Neural cell (in vitro differentiated cells): ENCODE measurements around the gene CSNK1E.

Source experiments
- EP300 ChIP-seq: fragments of 450-650 bp; conservative IDR thresholded peaks from 2 replicates; pipeline ENCODE4 v1.6.1; 2014; ENCODE audit warnings: antibody characterized with exemption, mild to moderate bottlenecking, moderate library complexity; ENCODE audit not compliant: poor library complexity, severe bottlenecking
- EZH2 ChIP-seq: fragments of 200-600, 300-800 bp; shearing (Covaris generic), sonication (generic); IDR thresholded peaks from 2 replicates; pipeline ENCODE4 v1.6.1; 2014; ENCODE audit warnings: antibody characterized with exemption, low read length, borderline replicate concordance, mild to moderate bottlenecking; ENCODE audit not compliant: insufficient read depth, poor library complexity, severe bottlenecking
- MXI1 ChIP-seq: fragments of 450-650 bp; conservative IDR thresholded peaks from 2 replicates; pipeline ENCODE4 v1.6.1; 2014; ENCODE audit warnings: antibody characterized with exemption, mild to moderate bottlenecking; ENCODE audit not compliant: poor library complexity, severe bottlenecking
- POLR2AphosphoS5 ChIP-seq: IDR thresholded peaks from 2 replicates; pipeline ENCODE4 v1.6.1; 2012
- RAD21 ChIP-seq: fragments of 450-650 bp; conservative IDR thresholded peaks from 2 replicates; pipeline ENCODE4 v1.6.1; 2014; ENCODE audit warnings: antibody characterized with exemption, mild to moderate bottlenecking, moderate library complexity
- REST ChIP-seq: IDR thresholded peaks from 2 replicates; pipeline ENCODE4 v1.6.1; 2012; ENCODE audit warnings: borderline replicate concordance
- SMC3 ChIP-seq: fragments of 450-650 bp; conservative IDR thresholded peaks from 2 replicates; pipeline ENCODE4 v1.6.1; 2014; ENCODE audit warnings: antibody characterized with exemption, mild to moderate bottlenecking, moderate library complexity; ENCODE audit not compliant: poor library complexity
- TAF1 ChIP-seq: IDR thresholded peaks from 2 replicates; pipeline ENCODE4 v1.6.1; 2012; ENCODE audit warnings: low read depth
- TF ChIP-seq, protein P1 (sequence below): fragments of 450-650 bp; IDR thresholded peaks from 2 replicates; pipeline ENCODE4 v1.5.1; 2014; ENCODE audit warnings: antibody characterized with exemption, mild to moderate bottlenecking, moderate library complexity; ENCODE audit not compliant: poor library complexity, severe bottlenecking

DNA sequence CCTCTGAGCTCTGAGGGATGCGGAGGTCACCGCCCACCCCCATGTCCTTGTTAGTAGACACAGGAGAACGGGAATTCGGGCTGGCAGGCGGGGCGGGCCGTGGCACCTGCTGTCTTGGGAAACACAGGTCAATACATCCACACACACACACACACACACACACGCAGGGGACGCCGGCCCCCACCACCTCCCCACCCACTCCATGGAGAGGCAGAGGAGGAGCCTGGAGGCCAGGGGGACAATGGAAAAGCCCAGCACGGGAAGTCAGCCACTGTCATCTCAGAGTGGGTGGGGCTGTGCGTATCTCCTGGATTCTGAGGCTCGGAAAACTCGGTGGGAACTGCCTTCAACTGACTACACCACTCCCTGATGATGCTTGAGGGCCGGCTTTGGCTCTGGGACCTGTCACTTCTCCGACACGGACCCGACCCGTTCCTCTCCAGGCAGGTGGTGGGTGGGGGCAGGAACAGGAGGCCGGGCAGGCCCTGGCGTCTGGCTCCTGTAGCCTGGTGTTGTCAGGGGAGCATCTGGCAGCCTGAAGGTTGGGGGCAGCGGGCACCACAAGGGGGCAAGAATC is 25.9 kb downstream of the CSNK1E start:
- TF ChIP-seq, protein P1, sequence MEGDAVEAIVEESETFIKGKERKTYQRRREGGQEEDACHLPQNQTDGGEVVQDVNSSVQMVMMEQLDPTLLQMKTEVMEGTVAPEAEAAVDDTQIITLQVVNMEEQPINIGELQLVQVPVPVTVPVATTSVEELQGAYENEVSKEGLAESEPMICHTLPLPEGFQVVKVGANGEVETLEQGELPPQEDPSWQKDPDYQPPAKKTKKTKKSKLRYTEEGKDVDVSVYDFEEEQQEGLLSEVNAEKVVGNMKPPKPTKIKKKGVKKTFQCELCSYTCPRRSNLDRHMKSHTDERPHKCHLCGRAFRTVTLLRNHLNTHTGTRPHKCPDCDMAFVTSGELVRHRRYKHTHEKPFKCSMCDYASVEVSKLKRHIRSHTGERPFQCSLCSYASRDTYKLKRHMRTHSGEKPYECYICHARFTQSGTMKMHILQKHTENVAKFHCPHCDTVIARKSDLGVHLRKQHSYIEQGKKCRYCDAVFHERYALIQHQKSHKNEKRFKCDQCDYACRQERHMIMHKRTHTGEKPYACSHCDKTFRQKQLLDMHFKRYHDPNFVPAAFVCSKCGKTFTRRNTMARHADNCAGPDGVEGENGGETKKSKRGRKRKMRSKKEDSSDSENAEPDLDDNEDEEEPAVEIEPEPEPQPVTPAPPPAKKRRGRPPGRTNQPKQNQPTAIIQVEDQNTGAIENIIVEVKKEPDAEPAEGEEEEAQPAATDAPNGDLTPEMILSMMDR: no peak
- TF ChIP-seq TAF1 (no peak), POLR2AphosphoS5 (no peak), EZH2 (no peak), EP300 (no peak), REST (no peak), RAD21 (no peak), SMC3 (no peak), MXI1 (no peak)
